ENCODE measurements around the gene TBC1D2B.

TBC1D2B gene

DNA sequence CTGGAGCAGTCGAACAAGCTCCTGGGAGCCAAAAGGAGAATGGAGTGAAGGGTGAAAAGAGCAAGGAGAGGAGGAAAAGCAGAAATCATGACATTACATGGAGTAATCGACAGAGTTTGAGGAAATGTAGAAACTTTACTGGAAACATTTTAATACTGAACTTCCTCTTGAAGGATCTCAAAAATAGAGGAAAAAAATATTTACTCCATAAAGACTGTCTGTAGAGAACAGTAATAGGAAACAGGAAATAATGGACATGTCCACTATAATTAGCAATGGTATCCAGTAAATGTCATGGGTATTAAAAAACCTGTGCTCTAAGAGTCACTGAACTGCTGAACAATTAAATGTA lies 53.0 kb downstream of the TBC1D2B start:
- FAIRE-seq = no peak

DNA sequence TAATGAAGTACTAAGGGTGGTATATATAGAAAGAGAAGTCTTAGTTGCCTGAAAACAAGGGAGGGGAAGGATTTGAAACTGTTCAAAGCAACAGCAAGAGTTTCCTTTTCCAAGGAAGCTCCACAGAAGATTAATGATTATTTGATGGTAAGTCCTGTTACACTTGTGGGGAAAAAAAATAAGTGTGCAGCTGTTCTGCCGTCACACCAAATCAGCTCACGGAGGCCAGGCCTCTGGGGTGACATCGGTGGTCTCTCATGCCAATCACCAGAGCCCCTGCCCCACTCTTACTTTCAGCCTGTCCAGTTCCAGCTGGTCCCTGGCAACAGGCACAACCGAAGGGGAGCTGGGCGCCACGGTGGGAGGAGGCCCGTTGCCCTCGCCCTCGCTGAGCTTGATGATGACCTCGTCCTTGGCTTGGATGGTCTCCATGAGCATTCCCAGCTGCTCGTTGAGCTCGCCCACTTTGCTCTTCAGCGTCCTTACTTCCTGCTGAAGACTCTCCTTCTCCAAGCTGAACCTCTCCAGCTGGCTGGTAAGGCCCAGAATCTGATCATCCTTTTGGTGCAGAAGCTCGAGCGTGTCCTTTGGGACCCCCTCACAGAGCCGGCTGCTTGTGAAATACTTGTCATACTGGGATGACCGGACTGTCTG lies 53.5 kb downstream of the TBC1D2B start:
- no peak for FAIRE-seq

DNA sequence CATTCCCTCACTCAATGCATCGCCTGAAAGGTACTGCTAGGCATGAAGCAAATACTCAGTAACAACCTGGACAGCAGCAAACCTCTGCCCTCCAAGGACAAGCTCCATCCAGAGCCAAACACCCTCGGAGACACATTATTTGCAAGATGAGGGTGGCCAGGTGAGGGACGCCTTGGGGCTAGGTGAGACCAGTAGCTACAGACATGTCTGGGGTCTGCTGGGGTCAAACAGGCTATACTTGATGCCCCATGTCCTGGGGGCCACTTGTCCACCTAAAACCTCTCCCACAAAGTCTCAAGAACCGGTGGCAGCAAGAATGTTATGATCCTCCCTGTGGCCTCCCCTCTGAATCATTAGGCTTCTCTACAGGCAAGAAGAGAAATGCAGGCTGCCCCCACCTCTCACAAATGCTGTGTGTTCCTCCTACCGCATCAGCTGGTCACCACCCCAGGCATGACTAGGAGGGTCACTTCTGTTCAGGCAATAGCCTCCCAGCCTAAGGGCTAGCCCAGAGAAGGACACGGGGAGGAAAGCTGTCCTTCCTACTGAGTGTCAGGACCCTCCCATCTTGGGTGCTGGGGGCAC lies 54.3 kb downstream of the TBC1D2B start:
- no peak for FAIRE-seq

DNA sequence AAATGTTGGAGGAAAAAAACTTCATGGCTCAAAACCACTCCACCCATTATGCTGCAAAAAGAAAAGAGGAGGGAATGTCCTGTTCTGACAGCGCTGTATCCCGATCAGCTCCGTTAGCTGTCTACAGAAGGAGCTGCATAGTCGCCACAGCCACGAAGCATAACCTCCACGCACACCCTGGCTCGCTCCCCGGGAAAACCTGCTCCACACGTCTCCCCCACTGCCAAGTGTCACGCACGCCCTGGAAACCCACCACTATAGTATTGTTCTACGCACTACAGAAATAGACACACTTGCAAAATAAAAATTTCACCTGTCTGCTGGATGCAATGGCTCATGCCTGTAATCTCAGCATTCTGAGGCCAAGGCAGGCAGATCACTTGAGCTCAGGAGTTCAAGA lies 55.8 kb downstream of the TBC1D2B start:
- no peak for FAIRE-seq

DNA sequence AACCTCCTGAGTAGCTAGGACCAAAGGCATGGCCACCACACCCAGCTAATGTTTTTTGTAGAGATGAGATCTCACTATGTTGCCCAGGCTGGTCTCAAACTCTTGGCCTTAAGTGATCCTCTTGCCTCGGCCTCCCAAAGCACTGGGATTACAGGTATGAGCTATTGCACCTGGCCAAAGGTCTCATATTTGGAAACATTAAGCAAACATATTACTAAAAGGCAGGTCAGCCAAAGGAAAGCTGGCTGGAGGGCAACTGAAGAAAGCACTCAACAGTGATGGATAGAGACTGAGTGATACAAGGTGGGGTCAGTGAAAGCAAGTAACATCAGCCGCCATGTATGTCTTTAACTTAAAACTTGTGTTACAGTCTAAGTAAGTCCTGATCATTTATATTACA lies 57.5 kb downstream of the TBC1D2B start:
- no peak for FAIRE-seq

DNA sequence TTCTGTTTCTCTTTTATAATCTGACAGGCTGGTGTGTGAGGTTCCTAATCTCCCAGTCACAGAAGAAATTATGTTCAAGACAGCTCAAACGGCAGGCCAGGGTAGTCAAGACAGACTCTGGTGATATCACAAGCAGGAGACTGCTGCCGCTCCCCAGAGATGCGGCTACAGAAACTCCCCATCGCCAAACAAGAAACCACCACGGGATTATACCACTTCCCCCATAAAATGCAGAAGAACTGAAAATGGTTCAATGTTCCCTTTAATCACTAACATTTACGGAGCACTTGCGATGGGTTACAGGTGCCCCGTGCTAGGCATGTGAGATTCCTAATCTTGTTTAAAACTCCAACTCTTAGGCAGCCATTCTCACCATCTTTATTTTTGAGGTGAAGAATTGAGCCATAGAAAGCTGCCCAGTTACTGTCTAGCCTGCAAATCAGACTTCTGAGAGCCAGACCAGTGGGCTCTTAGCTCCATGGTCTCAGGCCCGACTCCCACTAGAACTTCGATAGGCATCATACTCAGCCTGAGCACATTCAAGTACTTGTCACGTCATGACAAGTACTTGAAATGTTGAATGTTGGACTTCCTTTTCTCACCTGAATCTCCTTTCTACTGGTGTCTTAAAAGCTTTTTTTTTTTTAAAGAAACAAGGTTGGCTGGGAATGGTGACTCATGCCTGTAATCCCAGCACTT lies 58.4 kb downstream of the TBC1D2B start:
- no peak for FAIRE-seq

DNA sequence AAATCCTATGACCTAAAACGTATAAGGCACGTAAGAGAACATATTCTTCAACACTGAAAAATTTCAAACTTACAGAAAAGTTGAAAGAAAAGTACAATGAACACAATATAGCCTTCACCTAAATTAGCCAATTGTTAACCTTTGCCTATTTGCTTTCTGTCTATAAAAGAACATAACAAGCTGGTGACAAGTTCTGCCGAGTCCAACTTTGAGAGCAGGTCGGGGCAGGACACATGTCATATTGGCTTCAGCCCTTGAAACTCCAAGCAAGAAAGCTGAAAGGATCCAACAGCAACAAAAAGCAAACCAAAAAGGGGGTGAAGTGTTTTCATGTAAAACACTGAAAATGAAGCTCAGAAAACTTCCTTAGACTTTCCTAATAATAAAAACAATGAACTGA lies 59.1 kb downstream of the TBC1D2B start:
- no peak for FAIRE-seq

DNA sequence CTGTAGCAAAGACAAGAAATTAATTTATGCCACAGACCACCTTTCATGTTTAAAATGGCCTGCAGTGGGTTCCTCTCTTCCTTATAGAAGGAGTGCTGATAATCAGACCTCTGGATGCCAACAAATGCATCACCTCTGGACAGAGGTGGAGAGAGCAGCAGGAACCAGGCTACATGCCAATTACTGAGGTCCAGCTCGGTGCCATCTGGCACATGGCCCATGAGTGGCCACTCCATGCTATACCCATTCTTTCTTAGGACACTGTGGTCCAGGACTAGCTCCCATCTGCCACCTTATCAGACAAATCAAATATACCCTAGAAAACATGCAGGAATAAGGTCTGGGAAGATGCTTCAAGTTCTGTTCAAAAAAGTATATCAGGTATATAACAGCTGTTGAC lies 60.7 kb downstream of the TBC1D2B start:
- no peak for FAIRE-seq

DNA sequence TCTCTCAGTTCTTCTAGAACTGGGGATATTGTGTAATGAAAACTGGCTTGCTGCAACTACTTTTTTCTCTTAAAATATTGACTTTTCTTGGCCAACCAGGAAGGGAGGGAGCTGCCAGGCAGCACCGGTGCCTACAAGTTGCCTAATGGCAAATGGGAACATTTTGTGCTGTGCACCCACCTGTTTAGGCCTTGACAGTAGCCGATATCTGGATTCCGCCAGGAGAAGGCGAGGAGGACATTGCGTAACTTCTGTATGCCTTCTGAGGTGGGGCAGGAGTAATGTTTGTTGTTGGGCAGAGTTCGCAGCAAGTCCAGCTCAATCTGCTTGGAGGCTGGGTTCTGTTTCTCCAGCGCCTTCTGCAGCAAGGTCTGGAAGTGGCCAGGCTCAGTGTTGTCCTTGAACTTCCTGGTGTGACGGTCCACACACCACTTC lies 64.9 kb downstream of the TBC1D2B start:
- no peak for FAIRE-seq

DNA sequence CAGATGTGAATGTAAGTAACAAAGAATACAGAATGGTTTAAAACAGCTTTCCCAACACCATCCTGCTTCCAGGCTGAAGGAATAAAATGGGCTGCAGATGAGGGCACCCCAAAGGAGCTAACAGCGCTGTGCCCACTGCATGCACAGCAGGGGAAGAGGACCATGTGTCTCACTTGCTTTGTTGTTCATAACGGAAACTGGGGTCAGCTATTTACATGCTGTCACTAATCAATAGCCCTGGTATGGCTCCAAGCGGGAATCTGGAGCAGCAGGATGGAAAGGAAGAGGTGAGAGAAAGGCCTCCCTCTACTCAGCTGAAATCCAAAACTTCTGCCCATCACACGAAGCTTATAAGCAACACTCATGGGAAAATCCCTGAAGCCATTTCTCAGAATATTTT lies 67.4 kb downstream of the TBC1D2B start:
- FAIRE-seq = no peak

DNA sequence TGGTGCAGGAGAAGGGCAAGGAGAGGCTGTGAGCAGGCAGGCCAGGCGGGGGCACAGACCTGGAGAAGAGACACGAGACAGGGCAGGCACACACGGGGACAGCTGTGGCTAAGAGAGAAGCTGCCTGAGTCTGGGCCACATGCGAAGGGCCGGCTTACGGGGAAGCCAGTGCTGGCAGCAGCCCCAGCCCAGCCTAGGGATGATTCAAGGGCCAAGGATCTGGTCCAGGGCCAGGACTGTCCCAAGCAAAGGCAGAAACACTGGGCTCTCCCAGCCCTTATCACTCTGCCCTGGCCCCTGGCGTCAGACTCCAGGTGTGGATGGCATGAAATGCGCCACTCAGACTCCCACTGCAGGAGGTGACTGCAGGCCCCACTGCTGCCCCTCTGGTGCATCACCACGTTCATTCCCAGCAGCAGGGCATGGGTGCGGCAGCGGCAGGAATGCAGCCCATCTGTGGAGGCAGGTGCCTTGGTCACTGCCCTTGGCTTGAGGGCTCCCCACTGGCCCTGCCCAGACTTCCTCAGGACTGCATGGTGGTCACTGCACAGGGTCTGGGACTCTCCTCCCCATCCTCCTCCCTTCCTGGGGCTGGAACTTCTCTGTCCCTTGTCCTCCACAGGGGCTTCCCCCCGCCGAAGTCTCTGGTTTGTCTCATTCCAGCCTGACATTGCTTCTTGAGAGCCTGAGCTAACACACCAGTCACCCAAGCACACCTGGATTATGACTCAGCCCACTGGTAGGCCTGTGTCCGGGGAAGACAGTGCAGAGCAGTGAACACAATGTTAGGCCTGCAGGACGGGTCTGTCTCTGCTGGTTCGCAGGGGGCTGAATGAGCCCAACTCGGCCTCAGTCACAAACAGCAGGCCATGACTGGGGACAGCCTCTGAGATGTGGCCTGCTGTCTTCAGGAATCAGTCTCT lies 69.3 kb downstream of the TBC1D2B start:
- no peak for FAIRE-seq

DNA sequence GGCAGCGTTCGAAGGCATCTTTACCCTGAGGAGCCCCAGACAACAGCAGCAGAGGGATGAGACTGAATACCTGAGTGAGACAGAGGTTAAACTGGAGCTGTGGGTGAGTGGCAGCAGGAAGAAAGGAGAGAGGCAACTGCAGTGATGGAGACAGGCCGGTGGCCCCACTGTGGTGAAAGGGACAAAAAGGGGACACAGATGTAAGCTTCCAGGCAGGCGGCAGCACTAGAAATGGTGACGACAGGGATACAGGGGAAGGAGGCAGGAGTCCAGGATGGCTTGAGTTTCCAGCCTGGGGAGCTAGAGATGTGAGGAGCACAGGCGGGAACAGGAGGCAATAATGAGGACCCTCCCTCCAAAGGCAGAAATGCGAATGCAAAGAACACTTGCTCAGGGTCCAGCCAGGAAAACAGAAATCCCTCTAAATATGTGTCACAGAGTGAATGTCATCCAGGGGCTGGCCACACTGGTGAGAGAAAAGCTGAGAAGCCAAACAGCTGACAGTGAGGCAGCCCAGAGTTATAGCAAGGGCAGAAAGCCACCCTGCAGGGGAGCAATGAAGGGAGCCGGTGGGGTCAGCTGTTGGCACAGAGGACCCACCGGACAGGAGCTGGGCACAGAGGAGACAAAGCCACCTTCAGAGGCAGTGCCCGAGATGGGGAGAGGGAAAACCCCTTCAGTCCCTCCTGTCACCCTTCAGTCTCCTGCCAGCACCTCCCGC lies 70.1 kb downstream of the TBC1D2B start:
- FAIRE-seq = no peak

DNA sequence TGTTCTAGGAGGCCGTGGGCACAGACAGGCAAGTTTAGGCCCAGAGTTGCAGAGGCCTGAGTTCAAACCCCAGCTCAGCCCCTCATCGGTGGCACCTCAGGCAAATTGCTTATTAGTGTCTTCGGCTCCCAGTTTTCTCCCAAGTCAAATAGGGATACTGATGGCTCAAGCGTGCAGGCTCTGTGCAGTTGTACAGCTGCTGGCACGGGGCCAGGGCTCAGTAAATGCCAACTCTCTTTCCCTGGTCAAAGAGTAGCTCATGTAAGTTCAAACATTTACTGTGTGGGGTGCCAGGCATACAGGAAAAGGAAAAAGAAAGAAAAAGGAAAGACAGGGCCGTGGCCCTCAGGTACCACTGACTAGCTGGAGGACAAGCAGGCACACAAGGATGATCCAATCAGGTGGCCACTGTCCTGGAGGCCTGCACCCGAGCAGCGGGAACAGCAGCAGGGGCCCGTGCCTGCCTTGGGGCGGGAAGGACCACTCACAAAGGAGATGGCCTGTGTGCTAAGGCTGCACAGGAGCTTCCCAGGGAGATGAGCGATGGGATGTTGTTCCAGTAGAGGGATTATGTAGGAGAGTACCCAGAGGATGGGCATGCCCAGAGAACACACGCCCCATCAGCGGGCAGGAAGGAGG lies 70.8 kb downstream of the TBC1D2B start:
- FAIRE-seq = no peak

DNA sequence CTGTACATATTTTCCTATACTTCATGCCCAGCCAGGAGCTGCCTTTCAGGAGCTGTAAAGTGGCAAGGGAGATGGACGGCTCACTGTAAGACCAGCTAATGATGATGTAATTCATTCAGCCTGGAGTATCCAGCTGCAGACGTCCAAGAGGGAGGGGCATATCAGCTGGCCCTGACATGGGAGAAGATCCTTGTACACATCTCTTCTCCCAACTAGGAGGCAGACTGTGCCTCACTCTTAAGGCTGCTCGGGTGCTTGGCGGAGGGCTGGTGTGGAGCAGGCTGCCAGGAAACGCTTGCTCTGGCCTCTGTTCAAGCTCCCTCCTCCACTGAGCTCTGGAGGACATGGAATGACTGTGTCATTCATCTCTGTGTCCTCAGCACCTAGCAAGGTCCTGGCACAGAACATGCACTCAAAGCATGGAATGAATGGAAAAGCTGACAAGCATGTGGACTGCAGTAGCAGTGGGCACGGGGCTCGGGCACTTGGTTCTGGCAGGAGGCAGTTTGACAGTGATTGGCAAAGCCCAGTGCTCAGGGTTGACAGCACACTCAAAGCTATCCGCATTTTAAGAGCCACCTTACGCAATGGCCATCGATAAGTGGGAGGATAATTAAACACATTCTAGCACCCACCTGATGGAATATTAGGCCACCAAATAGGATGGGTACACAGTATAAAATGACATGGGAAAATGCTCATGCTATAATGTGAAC lies 72.4 kb downstream of the TBC1D2B start:
- no peak for FAIRE-seq

DNA sequence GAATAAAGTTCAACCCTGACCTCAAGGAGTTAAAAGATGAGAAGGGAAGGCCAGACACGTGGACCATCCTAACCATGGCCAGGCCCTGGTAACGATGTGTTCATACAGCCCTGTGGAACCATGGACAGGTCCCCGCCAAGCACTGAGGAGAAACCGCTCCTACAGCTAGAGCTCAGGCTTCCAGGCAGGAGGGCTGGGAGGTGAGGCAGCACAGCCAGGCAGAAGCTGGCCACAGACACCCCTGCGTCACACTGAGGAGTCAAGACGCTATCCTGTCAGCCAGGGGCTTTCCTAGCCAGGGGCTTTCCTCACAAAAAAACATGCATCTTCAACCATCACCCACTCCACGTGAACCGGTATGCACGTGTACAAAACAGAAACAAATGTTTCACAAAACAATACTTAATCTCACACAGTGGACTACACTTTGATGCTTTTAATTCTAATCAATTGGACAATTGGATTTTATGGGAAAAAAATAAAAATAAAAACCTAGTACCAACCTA lies 73.2 kb downstream of the TBC1D2B start:
- FAIRE-seq = no peak

DNA sequence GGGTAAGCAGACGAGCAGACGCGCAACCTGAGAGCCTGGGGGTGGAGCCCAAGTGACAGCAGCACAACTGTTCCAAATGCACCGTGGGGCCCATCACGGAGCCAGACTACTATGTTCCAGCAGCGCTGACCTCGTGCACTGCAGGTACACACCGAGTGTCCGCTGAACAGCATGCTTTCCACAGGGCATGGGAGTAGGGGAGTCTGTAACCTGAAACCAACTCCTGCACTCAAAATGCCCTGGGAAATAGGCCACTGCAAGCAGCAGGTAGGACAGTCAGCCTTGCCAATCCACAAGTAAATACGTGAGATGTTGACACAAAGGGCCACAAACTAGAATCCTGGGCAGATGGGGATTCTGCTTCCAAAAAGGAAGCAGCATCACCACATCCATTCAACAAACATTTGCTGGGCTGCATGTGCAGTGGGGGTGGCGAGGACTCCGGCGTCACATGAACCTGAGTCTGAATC lies 73.9 kb downstream of the TBC1D2B start:
- no peak for FAIRE-seq

DNA sequence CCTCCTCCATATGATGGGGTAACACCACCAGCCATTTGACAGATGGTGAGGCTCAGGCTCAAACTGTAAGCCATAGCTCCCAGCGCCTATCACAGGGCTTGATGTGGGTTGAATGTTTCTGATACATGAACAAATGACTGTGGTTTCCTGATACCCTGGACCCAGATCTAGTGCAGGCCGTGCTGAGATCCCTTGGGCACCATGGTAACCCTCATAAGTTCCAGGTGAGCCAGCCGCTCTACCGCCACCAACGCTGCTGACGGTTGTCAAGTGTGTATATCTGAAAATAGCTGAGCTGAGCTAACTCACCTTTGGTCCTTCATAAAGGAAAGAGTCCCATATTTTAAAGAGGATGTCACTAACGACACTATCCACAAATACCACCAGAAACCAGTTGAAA lies 74.5 kb downstream of the TBC1D2B start:
- FAIRE-seq = no peak

DNA sequence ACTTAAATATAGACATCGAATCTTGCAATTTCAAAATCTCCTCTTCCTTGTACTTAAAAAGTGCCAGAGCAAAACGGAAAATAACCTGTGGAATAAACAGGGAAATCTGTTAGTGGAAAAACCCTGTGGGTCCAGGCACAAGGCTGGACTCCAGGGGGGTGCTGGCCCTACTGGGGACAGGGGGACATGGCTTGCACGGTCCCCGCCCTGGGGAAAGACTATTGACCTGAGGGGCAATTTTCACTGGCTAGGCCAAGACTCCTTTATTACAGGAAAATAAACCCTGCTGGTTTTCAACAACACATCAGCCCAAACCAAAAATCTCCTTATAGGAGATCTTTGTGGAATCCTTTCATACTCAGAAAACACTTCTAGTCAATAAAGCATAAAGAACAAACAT lies 75.9 kb downstream of the TBC1D2B start:
- FAIRE-seq = no peak

DNA sequence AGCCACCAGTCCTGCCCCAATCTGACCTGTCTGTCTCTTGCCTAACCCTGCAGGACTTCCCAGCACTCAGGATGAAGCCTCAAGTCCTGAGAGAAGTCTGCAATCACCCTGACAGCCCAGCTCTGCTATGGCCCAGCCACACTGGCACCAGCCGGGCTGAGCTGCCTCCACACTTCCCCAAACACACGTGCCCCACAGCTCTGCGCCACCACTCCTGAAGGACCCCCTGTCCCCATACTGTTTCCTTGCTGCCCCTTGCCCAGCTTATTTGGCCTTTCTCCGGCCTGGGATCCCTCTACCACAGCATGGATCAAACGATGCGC lies 76.6 kb downstream of the TBC1D2B start:
- FAIRE-seq = no peak

DNA sequence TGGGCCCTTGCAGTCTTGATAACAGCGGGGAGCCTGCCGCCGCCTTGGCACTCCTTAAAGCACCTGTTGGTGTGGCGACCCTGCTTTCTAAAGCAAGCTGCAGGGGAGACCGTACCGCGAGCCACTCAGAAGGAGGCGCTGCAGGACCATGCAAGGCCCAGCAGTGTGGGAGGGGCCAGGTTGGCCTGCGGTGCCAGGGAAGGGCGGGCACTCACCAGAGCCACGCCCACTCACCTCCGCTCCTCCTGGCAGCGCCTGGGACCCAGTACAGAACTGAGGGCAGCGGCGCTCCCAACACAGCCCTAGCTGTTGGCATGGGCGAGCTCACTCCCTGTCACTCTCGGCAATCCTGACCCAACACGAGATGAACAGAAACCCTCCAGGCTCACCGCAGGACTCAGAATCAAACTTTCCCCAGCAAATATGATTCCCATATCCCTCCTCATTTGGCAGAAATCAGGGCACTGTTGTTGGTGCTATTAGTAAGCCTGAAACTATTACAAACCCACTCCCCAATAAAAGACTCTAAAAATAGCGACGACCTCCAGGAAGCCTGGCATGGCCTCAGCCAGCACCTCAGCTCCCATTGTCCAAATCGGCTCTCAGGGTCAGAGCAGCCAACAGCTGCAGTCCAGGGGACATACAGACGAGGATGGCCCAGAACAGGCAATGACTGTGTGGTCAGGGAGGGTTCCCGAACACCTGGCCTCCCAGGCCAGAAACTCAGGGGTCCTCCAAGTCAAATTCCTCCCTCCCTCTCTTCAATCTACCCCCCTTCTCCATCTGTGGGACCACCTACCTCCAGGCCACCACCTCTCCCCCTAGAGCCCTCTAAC lies 77.2 kb downstream of the TBC1D2B start:
- no peak for FAIRE-seq
